GM12872 (cell line): ENCODE data around the gene PSMA6.

ENCODE experiments used
- CTCF ChIP-seq: IDR thresholded peaks from 3 replicates; pipeline ENCODE4 v1.5.1; 2011; ENCODE audit warnings: low read depth, mild to moderate bottlenecking, low read length, moderate library complexity; ENCODE audit not compliant: insufficient read depth

PSMA6 gene

GRCh38 chr14:35365130-35366055 is 73.2 kb downstream of the PSMA6 start:
- no peak for TF ChIP-seq CTCF

GRCh38 chr14:35366056-35366451 is 73.9 kb downstream of the PSMA6 start:
- TF ChIP-seq CTCF = no peak

- no peak for TF ChIP-seq CTCF
Measured at GRCh38 chr14:35366521-35366976, 74.4 kb downstream of the PSMA6 start.

- no peak for TF ChIP-seq CTCF
Measured at GRCh38 chr14:35367056-35367372, 74.8 kb downstream of the PSMA6 start.
